Right cardiac atrium (tissue), 5 donors: ENCODE results near the gene MARK2. TPM values are rescaled to one million over a fixed set of nuclear protein-coding genes. Genes with fewer than 3 reads are reported as not detected.
A peak's percentile ranks its signal among the peaks of the same experiment; 100 is the strongest.

Experiments
- ATAC-seq, 2 donors: fragments of 200-7000 bp; cut with Tn5 transposase; one replicate each; pipeline versions ENCODE4 v1.8.0 to v1.9.1; 2020; ENCODE audit warnings: moderate library complexity in 2 of 2, mild to moderate bottlenecking in 1 of 2
- DNase-seq, 3 donors: peaks; one replicate each; pipeline ENCODE4 v3.0.0-alpha.2; 2020
- H3K27ac ChIP-seq: one replicate; pipeline ENCODE4 v1.5.1; 2013; ENCODE audit warnings: mild to moderate bottlenecking, low read length, control low read depth, moderate library complexity
- H3K27me3 ChIP-seq: one replicate; pipeline ENCODE4 v1.6.1; 2013; ENCODE audit not compliant: control insufficient read depth, insufficient read depth
- H3K4me1 ChIP-seq: one replicate; pipeline ENCODE4 v1.6.1; 2013; ENCODE audit warnings: low read length; ENCODE audit not compliant: control insufficient read depth, insufficient read depth
- H3K4me3 ChIP-seq: one replicate; pipeline ENCODE4 v1.5.1; 2013; ENCODE audit warnings: low read length, control low read depth
- H3K9me3 ChIP-seq: one replicate; pipeline ENCODE4 v1.6.1; 2013; ENCODE audit warnings: low read length; ENCODE audit not compliant: control insufficient read depth
- WGBS: extraction: QIAGEN DNeasy Blood & Tissue Kit; methylation state at CpG from one replicate; pipeline ENCODE4 v1.1.7; 2013; 5-methylcytosine and 5-hydroxymethylcytosine counted together
- intact Hi-C, 4 donors: fragments of 100-400 bp; cut with DNase I; formaldehyde crosslinking; loops; one replicate each; pipeline versions ENCODE4 v1.11.0 to v1.14.0; 2022 to 2023
- polyA plus RNA-seq: library from polyadenylated mRNA; stranded (reverse); fragments of 200-250 nt; gene quantifications from one replicate; pipeline ENCODE4 v1.2.3, GENCODE V29; 2013
- total RNA-seq, 4 donors: library from RNA; stranded (reverse); fragmentation: NEBNext Ultra II Directional; extraction: Animal tissue kit (Norgen Biotek cat#: 25700); gene quantifications; one replicate each; pipeline ENCODE4 v1.2.1, GENCODE V29; 2021
- donor health status: healthy with polysubstance abuse.
- donor health status: DM: no; HTN: yes; CAD: no.
- donor health status: DM: no; HTN: no; CAD: no.
- donor health status: DM: no; HTN: yes; CAD: no; lungs with severe emphysema.
- donor health status: DM: yes; HTN: yes; CAD: no.

The MARK2 gene
- total and polyA plus RNA-seq, 5 donors: 20.0 to 45.3 (median 40.6) TPM

DNA sequence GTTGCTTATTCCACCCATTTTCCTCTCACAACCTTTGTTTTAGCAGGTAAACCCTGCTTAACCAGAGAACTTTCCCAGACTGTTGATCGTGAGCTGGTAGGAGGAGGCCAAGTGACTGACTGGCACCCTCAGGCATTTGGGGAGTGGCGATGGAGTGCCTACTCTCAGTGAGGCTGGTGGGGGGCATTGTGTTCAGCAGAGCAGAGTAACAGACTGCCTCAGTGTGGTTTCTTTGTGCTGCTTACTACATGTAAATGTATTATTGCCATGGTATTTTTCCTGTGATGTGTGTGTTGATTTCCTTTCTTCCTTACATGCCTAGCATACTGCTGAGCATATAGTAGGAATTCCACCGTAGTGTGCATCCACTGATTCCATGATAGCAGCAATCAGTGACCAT is 2.6 kb downstream of the MARK2 start:
- no peaks in the 10 kb centered on the region for H3K9me3 ChIP-seq
- ATAC-seq (no peak), DNase-seq (no peak)
- intact Hi-C loops: no loop called here
- no peaks in the 10 kb centered on the region for H3K27me3 ChIP-seq
- H3K4me3 ChIP-seq: no peak overlapping the region
- WGBS: 30% methylated on average over 3 of the region's 3 CpGs
- peak overlapping the region; percentile 39 for H3K27ac ChIP-seq
- H3K4me1 ChIP-seq: peaks cover 26% of the 10 kb centered on the region

DNA sequence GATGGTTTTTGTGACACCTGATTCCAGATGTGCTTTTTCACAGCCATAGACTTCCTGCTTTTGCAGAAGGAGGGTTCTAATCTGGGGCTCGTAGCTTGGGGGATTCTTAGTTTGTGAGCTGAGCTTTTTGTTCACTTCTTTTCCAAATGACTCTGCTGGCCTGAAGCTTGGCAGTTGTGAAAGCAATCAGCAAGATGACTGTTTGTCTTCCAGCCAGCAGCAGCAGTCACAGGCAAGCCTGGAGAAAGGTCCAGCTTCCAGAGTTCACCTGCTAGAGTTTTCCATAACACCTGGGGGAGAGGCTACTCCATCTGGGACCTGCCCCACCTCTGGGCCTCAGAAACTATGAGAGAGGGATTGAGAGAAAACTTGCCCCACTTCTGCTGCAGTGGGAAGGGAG is 4.1 kb downstream of the MARK2 start:
- Histone ChIP-seq H3K4me3 (no peak overlapping the region), H3K9me3 (no peaks in the 10 kb centered on the region), H3K27me3 (no peaks in the 10 kb centered on the region), H3K4me1 (peaks cover 35% of the 10 kb centered on the region), H3K27ac (peak overlapping the region; percentile 48)
- ATAC-seq (no peak), DNase-seq (no peak)
- 11% methylated on average over 1 of the region's 1 CpG for WGBS
- intact Hi-C loops: no loop called here

DNA sequence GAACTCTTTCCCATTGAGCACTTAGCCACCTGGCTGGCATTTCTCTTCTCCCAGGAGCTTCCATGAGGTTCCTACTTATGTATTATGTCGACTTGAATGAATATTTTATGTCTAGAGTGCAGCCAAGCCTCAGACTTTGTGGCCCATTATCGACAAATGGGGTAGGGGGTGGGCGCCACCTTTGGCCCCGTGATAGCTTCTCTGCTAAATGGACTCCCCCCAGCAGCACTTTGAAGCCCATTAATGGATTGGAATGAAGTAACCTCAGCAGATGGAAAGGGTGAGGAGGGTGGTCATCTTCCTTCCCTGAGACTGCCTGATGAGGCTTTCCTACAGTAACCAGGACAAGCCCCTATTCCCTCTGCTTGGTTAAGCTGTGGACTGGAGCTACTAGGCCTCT is 5.9 kb downstream of the MARK2 start:
- 85% methylated on average over 4 of the region's 4 CpGs for WGBS
- H3K27ac ChIP-seq: no peak overlapping the region
- DNase-seq: no peak
- intact Hi-C loops: no loop called here
- H3K4me3 ChIP-seq: no peak overlapping the region
- ATAC-seq: no peak
- H3K4me1 ChIP-seq: peaks cover 36% of the 10 kb centered on the region
- H3K27me3 ChIP-seq: no peaks in the 10 kb centered on the region
- H3K9me3 ChIP-seq: no peaks in the 10 kb centered on the region

DNA sequence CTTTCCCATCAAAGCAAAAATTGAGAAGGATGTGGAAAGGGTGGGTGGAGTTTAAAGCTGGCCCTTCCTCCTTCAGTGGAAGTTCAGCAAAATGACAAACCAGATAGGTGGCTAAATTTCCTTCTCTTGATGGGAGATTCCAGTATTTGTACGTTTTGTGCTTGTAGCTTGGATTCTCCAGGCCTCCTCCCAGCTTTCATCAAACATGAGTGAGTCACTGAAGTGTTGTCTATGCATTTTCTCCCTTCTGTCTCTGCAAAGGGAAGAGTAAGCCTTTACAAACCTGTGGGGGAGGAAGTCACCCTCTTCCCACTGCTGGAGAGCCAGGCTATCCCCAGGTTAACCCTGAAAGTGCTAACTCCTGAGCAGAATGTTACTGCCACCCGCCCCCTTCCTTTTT is 6.4 kb downstream of the MARK2 start:
- Histone ChIP-seq H3K4me3 (no peak overlapping the region), H3K4me1 (peaks cover 33% of the 10 kb centered on the region), H3K27me3 (no peaks in the 10 kb centered on the region), H3K27ac (no peak overlapping the region), H3K9me3 (no peaks in the 10 kb centered on the region)
- WGBS: 39% methylated on average over 2 of the region's 2 CpGs
- intact Hi-C loops: no loop called here
- peak in 1 of 2 donors; percentile 49 for ATAC-seq
- no peak for DNase-seq

DNA sequence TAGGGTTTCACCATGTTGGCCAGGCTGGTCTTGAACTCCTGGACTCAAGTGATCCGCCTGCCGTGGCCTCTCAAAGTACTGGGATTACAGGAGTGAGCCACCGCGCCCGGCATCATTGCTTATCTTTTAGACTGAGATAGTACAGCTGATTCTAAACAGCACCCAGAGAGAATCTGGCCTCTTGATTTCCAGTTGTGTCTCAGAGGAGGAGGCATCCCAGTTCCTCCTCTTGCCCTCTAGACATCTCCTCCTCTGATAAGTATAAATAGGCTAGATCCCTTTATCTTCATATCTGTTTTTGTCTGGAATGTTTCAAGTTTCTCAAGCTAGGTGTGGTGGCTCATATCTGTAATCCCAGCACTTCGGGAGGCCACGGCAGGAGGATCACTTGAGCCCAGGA is 7.0 kb downstream of the MARK2 start:
- Histone ChIP-seq H3K9me3 (no peaks in the 10 kb centered on the region), H3K4me1 (peaks cover 30% of the 10 kb centered on the region), H3K27me3 (no peaks in the 10 kb centered on the region), H3K27ac (no peak overlapping the region), H3K4me3 (no peak overlapping the region)
- ATAC-seq: no peak
- DNase-seq: no peak
- 77% methylated on average over 7 of the region's 7 CpGs for WGBS
- intact Hi-C loops: no loop called here

DNA sequence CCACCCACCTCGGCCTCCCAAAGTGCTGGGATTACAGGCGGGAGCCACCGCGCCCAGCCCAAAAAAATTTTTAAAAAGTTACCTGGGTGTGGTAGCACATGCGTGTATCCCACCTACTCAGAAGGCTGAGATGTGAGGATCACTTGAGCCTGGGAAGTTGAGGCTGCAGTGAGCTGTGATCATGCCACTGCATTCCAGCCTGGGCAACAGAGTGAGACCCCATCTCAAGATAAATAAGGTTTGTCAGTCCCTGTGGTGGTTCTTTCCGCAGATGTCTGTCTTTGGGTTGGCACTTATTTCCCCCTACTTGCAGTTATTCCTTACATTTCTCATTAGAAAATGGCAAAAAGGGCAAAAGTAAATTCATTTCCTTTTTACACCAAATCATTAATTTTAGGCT is 8.0 kb downstream of the MARK2 start:
- Histone ChIP-seq H3K4me1 (peaks cover 29% of the 10 kb centered on the region), H3K27me3 (no peaks in the 10 kb centered on the region), H3K9me3 (no peaks in the 10 kb centered on the region), H3K27ac (no peak overlapping the region), H3K4me3 (no peak overlapping the region)
- intact Hi-C loops: no loop called here
- ATAC-seq: no peak
- WGBS: 98% methylated on average over 6 of the region's 6 CpGs
- DNase-seq: no peak

DNA sequence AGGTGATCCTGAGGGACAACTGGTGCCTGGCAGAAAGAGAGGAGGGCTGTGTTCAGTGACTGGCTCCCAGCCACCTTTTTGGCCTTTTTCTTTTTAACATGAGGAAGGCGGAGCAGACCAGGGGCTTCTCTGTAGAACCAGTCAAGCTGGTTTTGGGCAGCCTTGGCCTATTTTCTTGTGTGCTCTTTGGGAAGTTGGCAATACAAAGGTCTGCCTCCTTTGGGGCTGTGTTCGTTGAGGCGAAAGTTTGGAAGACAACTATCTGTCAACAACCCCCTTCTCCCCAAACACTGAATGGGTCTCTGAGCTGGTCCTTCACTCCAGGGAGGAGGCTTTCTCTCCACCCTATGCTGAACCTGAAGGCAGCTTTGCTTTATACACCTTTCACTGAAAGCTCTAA is 8.5 kb downstream of the MARK2 start:
- no peaks in the 10 kb centered on the region for H3K9me3 ChIP-seq
- peaks cover 29% of the 10 kb centered on the region for H3K4me1 ChIP-seq
- DNase-seq: no peak
- H3K27ac ChIP-seq: no peak overlapping the region
- ATAC-seq: no peak
- intact Hi-C loops: no loop called here
- WGBS: 71% methylated on average over 3 of the region's 3 CpGs
- no peaks in the 10 kb centered on the region for H3K27me3 ChIP-seq
- H3K4me3 ChIP-seq: no peak overlapping the region

DNA sequence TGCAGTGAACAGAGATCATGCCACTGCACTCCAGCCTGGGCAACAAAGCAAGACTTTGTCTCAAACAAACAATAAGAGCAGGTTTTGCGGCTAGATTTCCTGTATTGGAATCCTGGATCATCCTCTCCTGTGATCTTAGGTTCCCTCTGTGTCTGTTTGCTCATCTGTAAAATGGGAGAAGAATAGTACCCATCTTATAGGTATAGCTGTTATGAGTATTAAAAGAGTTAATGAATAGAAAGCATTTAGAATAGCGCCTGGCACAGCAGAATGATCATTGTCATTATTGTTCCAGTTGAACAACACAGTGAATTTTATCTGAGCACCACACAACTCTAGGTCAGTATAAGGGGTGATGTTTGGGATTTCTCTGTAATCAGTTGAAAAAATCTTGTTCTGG is 10.8 kb downstream of the MARK2 start:
- 78% methylated on average over 2 of the region's 2 CpGs for WGBS
- intact Hi-C loops: no loop called here
- Histone ChIP-seq H3K27me3 (no peaks in the 10 kb centered on the region), H3K27ac (no peak overlapping the region), H3K9me3 (no peaks in the 10 kb centered on the region), H3K4me1 (peaks cover 25% of the 10 kb centered on the region), H3K4me3 (no peak overlapping the region)
- no peak for ATAC-seq
- no peak for DNase-seq

DNA sequence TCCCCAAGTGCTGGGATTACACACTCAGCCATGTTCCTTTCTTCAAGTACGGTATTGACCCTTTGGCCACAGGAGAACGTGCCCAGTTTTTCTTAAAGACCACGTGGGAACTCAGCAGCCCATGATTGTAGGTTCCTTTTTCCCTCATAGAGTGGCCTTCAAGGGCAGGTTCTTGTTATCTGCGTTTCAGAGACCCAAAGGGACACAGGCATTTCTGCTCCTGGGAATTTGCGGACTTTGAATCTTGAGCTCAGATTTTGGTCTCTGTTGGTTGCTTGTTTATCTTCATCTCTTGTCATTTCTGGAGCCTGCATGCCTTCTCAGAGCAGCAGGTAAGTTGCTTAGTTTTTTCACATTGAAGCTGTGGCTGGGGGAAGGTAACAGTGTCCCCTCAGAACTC is 12.0 kb downstream of the MARK2 start:
- Histone ChIP-seq H3K9me3 (no peaks in the 10 kb centered on the region), H3K4me3 (no peak overlapping the region), H3K27ac (peak overlapping the region; percentile 16), H3K27me3 (no peaks in the 10 kb centered on the region), H3K4me1 (peaks cover 15% of the 10 kb centered on the region)
- WGBS: 82% methylated on average over 5 of the region's 5 CpGs
- ATAC-seq (no peak), DNase-seq (no peak)
- intact Hi-C loops: no loop called here

DNA sequence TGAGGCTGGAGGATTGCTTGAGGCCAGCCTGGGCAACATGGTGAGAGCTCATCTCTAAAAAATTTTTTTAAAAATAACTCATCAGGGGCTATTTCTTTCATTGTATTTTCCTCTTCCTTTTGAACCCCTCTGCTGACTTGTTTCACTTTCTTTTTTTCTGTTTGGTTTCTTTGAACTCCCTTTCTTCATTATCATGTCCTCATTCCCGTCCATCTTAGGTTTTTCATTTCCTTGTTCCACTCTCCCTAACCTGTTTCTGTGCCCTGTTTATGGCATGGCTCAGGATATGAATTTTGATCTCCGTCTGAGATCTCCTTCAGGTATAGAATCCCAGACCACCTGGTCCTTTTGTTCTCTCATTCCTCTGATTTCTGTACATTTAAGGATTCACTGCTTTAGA is 12.5 kb downstream of the MARK2 start:
- no peak overlapping the region for H3K4me3 ChIP-seq
- no peaks in the 10 kb centered on the region for H3K9me3 ChIP-seq
- no peaks in the 10 kb centered on the region for H3K27me3 ChIP-seq
- no peak for ATAC-seq
- H3K4me1 ChIP-seq: peaks cover 15% of the 10 kb centered on the region
- intact Hi-C loops: no loop called here
- 59% methylated on average over 2 of the region's 2 CpGs for WGBS
- H3K27ac ChIP-seq: no peak overlapping the region
- no peak for DNase-seq

DNA sequence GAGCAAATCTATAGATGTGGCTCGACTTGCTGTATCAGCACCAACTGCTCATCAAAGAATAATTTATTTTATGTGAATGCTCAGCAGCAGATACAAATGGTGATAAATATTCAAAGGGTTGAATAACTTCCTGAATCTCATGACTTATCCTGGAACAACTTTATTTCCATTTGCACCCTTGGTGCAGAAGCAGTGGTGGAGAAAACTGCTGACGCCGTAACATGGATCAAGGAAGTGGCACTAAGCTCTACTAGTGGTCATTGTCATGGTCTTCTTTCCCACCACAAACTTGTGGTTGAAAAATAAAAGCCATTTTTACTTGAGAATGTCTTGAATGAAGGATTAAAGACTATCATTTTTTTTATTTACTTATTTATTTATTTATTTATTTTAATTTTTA is 14.6 kb downstream of the MARK2 start:
- Histone ChIP-seq H3K27ac (no peak overlapping the region), H3K27me3 (no peaks in the 10 kb centered on the region), H3K4me1 (peaks cover 5% of the 10 kb centered on the region), H3K4me3 (no peak overlapping the region), H3K9me3 (no peaks in the 10 kb centered on the region)
- ATAC-seq (no peak), DNase-seq (no peak)
- 87% methylated on average over 3 of the region's 3 CpGs for WGBS
- intact Hi-C loops: no loop called here

DNA sequence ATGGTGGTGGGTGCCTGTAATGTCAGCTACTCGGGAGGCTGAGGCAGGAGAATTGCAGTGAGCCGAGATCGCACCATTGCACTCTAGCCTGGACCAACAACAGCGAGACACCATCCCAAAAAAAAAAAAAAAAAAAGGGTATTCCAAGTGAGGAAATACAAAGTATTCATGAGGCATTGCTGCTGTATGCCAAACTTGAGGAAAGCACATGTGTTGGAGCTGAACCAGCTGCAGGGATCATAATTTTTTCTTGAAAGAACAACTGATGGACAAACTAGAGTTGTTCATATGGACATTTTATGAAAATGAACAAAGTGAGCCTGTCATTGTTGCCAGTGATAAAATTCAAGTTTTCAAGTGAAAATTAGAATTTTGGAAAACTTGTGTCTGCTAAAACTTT is 15.8 kb downstream of the MARK2 start:
- ATAC-seq (no peak), DNase-seq (no peak)
- H3K27ac ChIP-seq: no peak overlapping the region
- H3K4me1 ChIP-seq: peaks cover 7% of the 10 kb centered on the region
- intact Hi-C loops: no loop called here
- 90% methylated on average over 4 of the region's 4 CpGs for WGBS
- H3K4me3 ChIP-seq: no peak overlapping the region
- no peaks in the 10 kb centered on the region for H3K27me3 ChIP-seq
- no peaks in the 10 kb centered on the region for H3K9me3 ChIP-seq
